Activated CD4-positive, alpha-beta T cell treated with anti-CD3 and anti-CD28 coated beads, Interleukin-2, amount 10 ng/mL, durations not matched to agents 7 days and 5 days (primary cell): ENCODE data around the gene PRKAR2B. TPM values are rescaled to one million over a fixed set of nuclear protein-coding genes. Genes with fewer than 3 reads are reported as not detected.
"Not testable (repeated sequence)": the region's sequence is repeated elsewhere in the genome, so short reads cannot be mapped to it uniquely, and the experiment has no call there.

Source experiments
- CTCF ChIA-PET: fragments of 350-600 bp; sonication (Branson Sonifier 250); formaldehyde crosslinking; loops from one replicate; lab custom pipeline; 2021; ENCODE audit warnings: antibody characterized with exemption; lab: Charles Lee
- POLR2A ChIA-PET: fragments of 350-600 bp; sonication (Branson Sonifier 250); formaldehyde crosslinking; loops from one replicate; lab custom pipeline; 2021; ENCODE audit warnings: antibody characterized with exemption; lab: Charles Lee
- DNase-seq: peaks from one replicate; pipeline ENCODE4 v3.0.0-alpha.2; 2020
- H3K27ac Mint-ChIP-seq: one replicate; pipeline ENCODE4 v1.8.0; 2021; ENCODE audit warnings: mild to moderate bottlenecking, moderate library complexity, mixed read lengths
- H3K27me3 Mint-ChIP-seq: one replicate; pipeline ENCODE4 v1.8.0; 2021; ENCODE audit warnings: mixed read lengths
- H3K36me3 Mint-ChIP-seq: one replicate; pipeline ENCODE4 v1.8.0; 2021; ENCODE audit warnings: low read depth, mixed read lengths
- H3K4me1 Mint-ChIP-seq: one replicate; pipeline ENCODE4 v1.8.0; 2021; ENCODE audit warnings: mixed read lengths
- H3K4me3 Mint-ChIP-seq: one replicate; pipeline ENCODE4 v1.8.0; 2021; ENCODE audit warnings: mild to moderate bottlenecking, moderate library complexity, mixed read lengths
- H3K9me3 Mint-ChIP-seq: one replicate; pipeline ENCODE4 v1.8.0; 2021; ENCODE audit warnings: mixed read lengths
- total RNA-seq, 2 experiments: library from RNA; stranded (reverse); gene quantifications; one replicate each; pipeline ENCODE4 v1.2.3, GENCODE V29; 2021

Gene PRKAR2B
- total RNA-seq, 2 experiments from 2014 or later: 1.2 to 1.4 TPM

- ChIA-PET POLR2A (no interaction called here), CTCF (interaction anchor here (0.7 to 1.2 kb wide), 2 partner anchors 14 to 416 kb away, joined by 3 read pairs; no protein-coding TSS in a partner anchor)
- Mint-ChIP-seq H3K9me3 (no peaks in the 10 kb centered on the region), H3K4me1 (peaks cover 5% of the 10 kb centered on the region), H3K27me3 (no peaks in the 10 kb centered on the region), H3K4me3 (no peak overlapping the region), H3K36me3 (no peaks in the 10 kb centered on the region), H3K27ac (no peak overlapping the region)
- DNase-seq: no peak
These were observed 107.5 kb downstream of the PRKAR2B start for GRCh38 chr7:107152011-107152410.

GRCh38 chr7:107154826-107155225 lies 110.3 kb downstream of the PRKAR2B start:
- Mint-ChIP-seq H3K27ac (no peak overlapping the region), H3K4me1 (no peaks in the 10 kb centered on the region), H3K27me3 (peaks cover 2% of the 10 kb centered on the region), H3K9me3 (no peaks in the 10 kb centered on the region), H3K4me3 (no peak overlapping the region), H3K36me3 (no peaks in the 10 kb centered on the region)
- POLR2A ChIA-PET: no interaction called here
- CTCF ChIA-PET: no interaction called here
- DNase-seq: no peak

- H3K4me3 Mint-ChIP-seq, DNase-seq, H3K27ac Mint-ChIP-seq, H3K9me3 Mint-ChIP-seq, H3K4me1 Mint-ChIP-seq, H3K36me3 Mint-ChIP-seq, CTCF ChIA-PET, POLR2A ChIA-PET, H3K27me3 Mint-ChIP-seq: not testable (repeated sequence)
These were observed 111.2 kb downstream of the PRKAR2B start for GRCh38 chr7:107155726-107156125.

- ChIA-PET CTCF (interaction anchor here (1.1 kb wide), 1 partner anchor 441 kb away, joined by 3 read pairs; no protein-coding TSS in a partner anchor), POLR2A (no interaction called here)
- Mint-ChIP-seq H3K27me3 (peaks cover 2% of the 10 kb centered on the region), H3K9me3 (no peaks in the 10 kb centered on the region), H3K27ac (no peak overlapping the region), H3K4me3 (no peak overlapping the region), H3K4me1 (no peaks in the 10 kb centered on the region), H3K36me3 (no peaks in the 10 kb centered on the region)
- no peak for DNase-seq
These were observed 112.6 kb downstream of the PRKAR2B start for GRCh38 chr7:107157091-107157490.

- CTCF ChIA-PET: no interaction called here
- H3K9me3 Mint-ChIP-seq: no peaks in the 10 kb centered on the region
- no peaks in the 10 kb centered on the region for H3K4me1 Mint-ChIP-seq
- POLR2A ChIA-PET: no interaction called here
- DNase-seq: no peak
- peaks cover 2% of the 10 kb centered on the region for H3K27me3 Mint-ChIP-seq
- no peak overlapping the region for H3K4me3 Mint-ChIP-seq
- H3K36me3 Mint-ChIP-seq: no peaks in the 10 kb centered on the region
- no peak overlapping the region for H3K27ac Mint-ChIP-seq
These were observed 113.5 kb downstream of the PRKAR2B start for GRCh38 chr7:107158028-107158427.

- CTCF ChIA-PET: no interaction called here
- DNase-seq: no peak
- Mint-ChIP-seq H3K4me3 (no peak overlapping the region), H3K27me3 (peaks cover 8% of the 10 kb centered on the region), H3K27ac (no peak overlapping the region), H3K36me3 (no peaks in the 10 kb centered on the region), H3K9me3 (no peaks in the 10 kb centered on the region), H3K4me1 (no peaks in the 10 kb centered on the region)
- POLR2A ChIA-PET: no interaction called here
These were observed 115.9 kb downstream of the PRKAR2B start for GRCh38 chr7:107160389-107160788.

GRCh38 chr7:107161415-107161814 lies 116.9 kb downstream of the PRKAR2B start:
- H3K27me3 Mint-ChIP-seq: peaks cover 9% of the 10 kb centered on the region
- H3K27ac Mint-ChIP-seq: no peak overlapping the region
- no peaks in the 10 kb centered on the region for H3K36me3 Mint-ChIP-seq
- no peak for DNase-seq
- peaks cover 4% of the 10 kb centered on the region for H3K4me1 Mint-ChIP-seq
- H3K9me3 Mint-ChIP-seq: no peaks in the 10 kb centered on the region
- ChIA-PET CTCF (interaction anchor here (0.6 kb wide), 1 partner anchor 44 kb away, joined by 3 read pairs; no protein-coding TSS in a partner anchor), POLR2A (no interaction called here)
- H3K4me3 Mint-ChIP-seq: no peak overlapping the region

- H3K36me3 Mint-ChIP-seq: no peaks in the 10 kb centered on the region
- POLR2A ChIA-PET: no interaction called here
- peaks cover 9% of the 10 kb centered on the region for H3K27me3 Mint-ChIP-seq
- H3K9me3 Mint-ChIP-seq: no peaks in the 10 kb centered on the region
- H3K4me1 Mint-ChIP-seq: peaks cover 7% of the 10 kb centered on the region
- no peak overlapping the region for H3K4me3 Mint-ChIP-seq
- DNase-seq: no peak
- CTCF ChIA-PET: interaction anchor here (0.6 kb wide), 1 partner anchor 13 kb away, joined by 3 read pairs; no protein-coding TSS in a partner anchor
- H3K27ac Mint-ChIP-seq: no peak overlapping the region
These were observed 118.0 kb downstream of the PRKAR2B start for GRCh38 chr7:107162475-107162874.

- peaks cover 7% of the 10 kb centered on the region for H3K27me3 Mint-ChIP-seq
- no peak overlapping the region for H3K27ac Mint-ChIP-seq
- no peak overlapping the region for H3K4me3 Mint-ChIP-seq
- ChIA-PET CTCF (interaction anchor here (0.6 to 1.5 kb wide), 2 partner anchors 17 to 30 kb away, joined by 3 read pairs; no protein-coding TSS in a partner anchor), POLR2A (no interaction called here)
- DNase-seq: no peak
- H3K4me1 Mint-ChIP-seq: peaks cover 16% of the 10 kb centered on the region
- no peaks in the 10 kb centered on the region for H3K9me3 Mint-ChIP-seq
- H3K36me3 Mint-ChIP-seq: no peaks in the 10 kb centered on the region
These were observed 119.6 kb downstream of the PRKAR2B start for GRCh38 chr7:107164092-107164491.

GRCh38 chr7:107165341-107165740 lies 120.8 kb downstream of the PRKAR2B start:
- DNase-seq: no peak
- no peaks in the 10 kb centered on the region for H3K9me3 Mint-ChIP-seq
- no peak overlapping the region for H3K4me3 Mint-ChIP-seq
- POLR2A ChIA-PET: no interaction called here
- peaks cover 7% of the 10 kb centered on the region for H3K27me3 Mint-ChIP-seq
- CTCF ChIA-PET: interaction anchor here (0.6 to 1.5 kb wide), 2 partner anchors 18 to 138 kb away, joined by 3 read pairs; no protein-coding TSS in a partner anchor
- H3K36me3 Mint-ChIP-seq: no peaks in the 10 kb centered on the region
- H3K4me1 Mint-ChIP-seq: peaks cover 18% of the 10 kb centered on the region
- no peak overlapping the region for H3K27ac Mint-ChIP-seq

- CTCF ChIA-PET: interaction anchor here (1.0 to 1.3 kb wide), 3 partner anchors 15 to 20 kb away, joined by 3 read pairs; no protein-coding TSS in a partner anchor
These were observed 122.4 kb downstream of the PRKAR2B start for GRCh38 chr7:107166736-107167426.

GRCh38 chr7:107167483-107168232 lies 123.2 kb downstream of the PRKAR2B start:
- Mint-ChIP-seq H3K36me3 (peaks cover 6% of the 10 kb centered on the region), H3K4me3 (peak overlapping the region; percentile 95), H3K27me3 (peaks cover 7% of the 10 kb centered on the region), H3K4me1 (peaks cover 30% of the 10 kb centered on the region), H3K27ac (peak overlapping the region; percentile 99), H3K9me3 (no peaks in the 10 kb centered on the region)
- ChIA-PET CTCF (interaction anchor here (0.6 to 1.3 kb wide), 9 partner anchors 10 to 700 kb away, joined by 3 to 5 read pairs (median 3); no protein-coding TSS in a partner anchor), POLR2A (interaction anchor here (0.6 to 2.1 kb wide), 2 partner anchors 576 to 1056 kb away, joined by 3 to 10 read pairs; partner anchors contain the start of genes CBLL1 and SYPL1)
- peak; percentile 14 for DNase-seq

More at GRCh38 chr7:107166736-107167426, 122.4 kb downstream of the PRKAR2B start:
- DNase-seq: no peak
- peaks cover 6% of the 10 kb centered on the region for H3K36me3 Mint-ChIP-seq
- peak overlapping the region; percentile 95 for H3K4me3 Mint-ChIP-seq
- POLR2A ChIA-PET: no interaction called here
- H3K9me3 Mint-ChIP-seq: no peaks in the 10 kb centered on the region
- peaks cover 27% of the 10 kb centered on the region for H3K4me1 Mint-ChIP-seq
- peak overlapping the region; percentile 99 for H3K27ac Mint-ChIP-seq
- peaks cover 7% of the 10 kb centered on the region for H3K27me3 Mint-ChIP-seq
